K562 (cell line): Measurements from ENCODE around the gene ATRN. TPM values are rescaled to one million over a fixed set of nuclear protein-coding genes. Genes with fewer than 3 reads are reported as not detected.

Experiments used
- CUX1 ChIP-seq: fragments of 200-800 bp; sonication (Bioruptor generic); IDR thresholded peaks from 2 replicates; pipeline ENCODE4 v1.6.1; 2016; ENCODE audit warnings: missing genetic modification characterization, missing compliant biosample characterization
- DNMT1 ChIP-seq: fragments of 450-650 bp; IDR thresholded peaks from 2 replicates; pipeline ENCODE4 v1.6.1; 2016; ENCODE audit warnings: antibody characterized with exemption, mild to moderate bottlenecking
- FOS ChIP-seq: IDR thresholded peaks from 3 replicates; pipeline ENCODE4 v1.6.1; 2011; ENCODE audit not compliant: insufficient read length; ENCODE audit errors: extremely low read depth
- LARP7 ChIP-seq: fragments of 450-650 bp; IDR thresholded peaks from 2 replicates; pipeline ENCODE4 v1.6.1; 2016
- POLR2AphosphoS2 ChIP-seq: IDR thresholded peaks from 2 replicates; pipeline ENCODE4 v1.6.1; 2012; ENCODE audit warnings: low read length, improper control_type of control experiment
- STAT5B ChIP-seq: fragments of 250-450 bp; sonication (Bioruptor Pico); IDR thresholded peaks from 2 replicates; pipeline ENCODE4 v1.8.0; 2021; ENCODE audit warnings: mild to moderate bottlenecking, inconsistent platforms
- XRCC3 ChIP-seq: fragments of 450-650 bp; IDR thresholded peaks from 2 replicates; pipeline ENCODE4 v1.6.1; 2017; ENCODE audit warnings: mild to moderate bottlenecking, moderate library complexity
- YY1 ChIP-seq, 3 experiments: IDR thresholded peaks; 2 replicates each; pipeline ENCODE4 v1.6.1; 2011; ENCODE audit warnings: low read length in 2 of 3, mild to moderate bottlenecking in 2 of 3, moderate library complexity in 2 of 3, borderline replicate concordance in 1 of 3, control low read depth in 1 of 3, low read depth in 1 of 3; ENCODE audit not compliant: insufficient read depth in 3 of 3, insufficient replicate concordance in 2 of 3, control insufficient read depth in 1 of 3, insufficient read length in 1 of 3; ENCODE audit errors: extremely low read depth in 1 of 3
- polyA plus RNA-seq, 8 experiments: library from polyadenylated mRNA; depleted of rRNA in 4 of 8; stranded (reverse) in 5 of 8; unstranded in 3 of 8; fragments of >200 nt; fragmentation: Nextera tagmentation in 2 of 8; fragmentation: Illumina TruSeq in 1 of 8; extraction: Ambion mirVana in 2 of 8; extraction: Trizol in 1 of 8; gene quantifications; 2 replicates each; pipeline versions ENCODE4 v1.2.1 to v1.2.3, GENCODE V29; 2011 to 2014; ENCODE audit warnings: inconsistent platforms in 1 of 8, missing spikeins in 1 of 8
- total RNA-seq, 7 experiments: library from RNA; depleted of rRNA in 6 of 7; stranded (reverse); fragments of >200 nt in 6 of 7; fragmentation: Illumina TruSeq in 2 of 7; extraction: Trizol in 2 of 7; gene quantifications; 2 replicates each; pipeline versions ENCODE4 v1.2.1 to v1.2.3, GENCODE V29; 2011 to 2021; ENCODE audit warnings: low replicate concordance in 1 of 7

Gene ATRN
- total and polyA plus RNA-seq, 9 of the 15 experiments (the other 6 are each of a cell fraction or from before 2014, with no cell fraction given), result 0.69 to 16.5 (median 7.6) TPM

- TF ChIP-seq CUX1 (CRISPR knock-in tag) (no peak), LARP7 (no peak), FOS (no peak), YY1 (IDR thresholded peaks at IDR 0.05; ENCODE audit: borderline replicate concordance in 1 of 3, control insufficient read depth in 1 of 3, extremely low read depth in 1 of 3, insufficient read depth in 3 of 3, insufficient read length in 1 of 3, insufficient replicate concordance in 2 of 3, low read depth in 1 of 3, low read length in 2 of 3) (no peak), POLR2AphosphoS2 (no peak), STAT5B (CRISPR knock-in tag) (no peak), XRCC3 (no peak), DNMT1 (no peak)
These were observed 175.8 kb downstream of the ATRN start (continued) for GRCh38 chr20:3646651-3647050.
